Hepatocyte (in vitro differentiated cells): ENCODE results near the gene APOE. TPM values are rescaled to one million over a fixed set of nuclear protein-coding genes. Genes with fewer than 3 reads are reported as not detected.
"Not testable (repeated sequence)": the region's sequence is repeated elsewhere in the genome, so short reads cannot be mapped to it uniquely, and the experiment has no call there.

Source experiments
- DNase-seq: peaks from one replicate; pipeline ENCODE4 v3.0.0-alpha.2; 2016; ENCODE audit warnings: low spot score
- H2AFZ ChIP-seq: fragments of 200-600 bp; sonication (generic); 2 replicates; pipeline ENCODE4 v1.6.0; 2016; ENCODE audit warnings: antibody characterized with exemption, mild to moderate bottlenecking
- H3K27ac ChIP-seq: fragments of 200-600 bp; sonication (generic); 2 replicates; pipeline ENCODE4 v1.5.1; 2016; ENCODE audit warnings: mild to moderate bottlenecking
- H3K27me3 ChIP-seq: fragments of 200-600 bp; sonication (generic); 2 replicates; pipeline ENCODE4 v1.6.1; 2016
- H3K36me3 ChIP-seq: fragments of 200-600 bp; sonication (generic); replicated peaks from 2 replicates; pipeline ENCODE4 v1.5.1; 2016; ENCODE audit warnings: low read depth; ENCODE audit not compliant: insufficient read depth
- H3K4me1 ChIP-seq: fragments of 200-600 bp; sonication (generic); 2 replicates; pipeline ENCODE4 v1.5.1; 2016; ENCODE audit warnings: mild to moderate bottlenecking, moderate library complexity; ENCODE audit not compliant: insufficient read depth
- H3K4me2 ChIP-seq: fragments of 200-600 bp; sonication (generic); 2 replicates; pipeline ENCODE4 v1.6.0; 2016
- H3K4me3 ChIP-seq: fragments of 200-600 bp; sonication (generic); 2 replicates; pipeline ENCODE4 v1.5.1; 2016; ENCODE audit warnings: mild to moderate bottlenecking
- H3K79me2 ChIP-seq: fragments of 200-600 bp; sonication (generic); 2 replicates; pipeline ENCODE4 v1.6.0; 2017; ENCODE audit warnings: mild to moderate bottlenecking
- H3K9me2 ChIP-seq: fragments of 200-600 bp; sonication (generic); replicated peaks from 2 replicates; pipeline ENCODE4 v1.6.0; 2017; ENCODE audit warnings: mild to moderate bottlenecking; ENCODE audit not compliant: insufficient read depth
- H3K9me3 ChIP-seq: fragments of 200-600 bp; sonication (generic); 2 replicates; pipeline ENCODE4 v1.5.1; 2016; ENCODE audit warnings: low read depth, mild to moderate bottlenecking
- H4K20me1 ChIP-seq: fragments of 200-600 bp; sonication (generic); 2 replicates; pipeline ENCODE4 v1.6.0; 2016; ENCODE audit warnings: mild to moderate bottlenecking; ENCODE audit not compliant: insufficient read depth, poor library complexity, severe bottlenecking
- CTCF ChIP-seq: fragments of 200-600 bp; sonication (generic); IDR thresholded peaks from 2 replicates; pipeline ENCODE4 v1.5.1; 2016; ENCODE audit warnings: antibody characterized with exemption, mild to moderate bottlenecking; ENCODE audit not compliant: poor library complexity
- EZH2 ChIP-seq: fragments of 200-600 bp; sonication (generic); IDR thresholded peaks from 2 replicates; pipeline ENCODE4 v1.6.1; 2016; ENCODE audit warnings: antibody characterized with exemption, mild to moderate bottlenecking, borderline replicate concordance
- EZH2phosphoT487 ChIP-seq: fragments of 200-600 bp; sonication (generic); IDR thresholded peaks from one replicate; pipeline ENCODE4 v1.6.1; 2018; ENCODE audit warnings: antibody characterized with exemption, mild to moderate bottlenecking, low read depth, moderate library complexity; ENCODE audit not compliant: unreplicated experiment, severe bottlenecking
- WGBS: methylation state at CpG from one replicate; pipeline ENCODE4 v1.1.6; 2016; ENCODE audit warnings: low lambda C conversion rate; ENCODE audit errors: missing lambda C conversion rate; 5-methylcytosine and 5-hydroxymethylcytosine counted together
- polyA plus RNA-seq: library from polyadenylated mRNA; unstranded; fragments of >200 nt; fragmentation: Nextera tagmentation; extraction: Ambion mirVana; gene quantifications from 2 replicates; pipeline ENCODE4 v1.2.1, GENCODE V29; 2016
- total RNA-seq: library from RNA; depleted of rRNA; stranded (reverse); fragments of >200 nt; gene quantifications from 2 replicates; pipeline ENCODE4 v1.2.3, GENCODE V29; 2014

APOE gene
- total and polyA plus RNA-seq, 2 experiments from 2014 or later: 3,946 to 4,019 TPM

GRCh38 chr19:44925114-44925891, 19.7 kb downstream of the APOE start:
- WGBS: 76% methylated on average over 8 of the region's 8 CpGs
- Histone ChIP-seq H3K4me1 (peaks cover 10% of the 10 kb centered on the region), H3K9me2 (no peaks in the 10 kb centered on the region), H3K4me2 (peak overlapping the region; percentile 55), H3K79me2 (no peaks in the 10 kb centered on the region), H3K9me3 (no peaks in the 10 kb centered on the region), H4K20me1 (no peaks in the 10 kb centered on the region), H3K4me3 (no peak overlapping the region), H2AFZ (no peak overlapping the region), H3K27me3 (no peaks in the 10 kb centered on the region), H3K27ac (peak overlapping the region; percentile 86), H3K36me3 (no peaks in the 10 kb centered on the region)
- no peak for TF ChIP-seq CTCF
- DNase-seq: peak; percentile 73

- H3K27ac ChIP-seq: peak overlapping the region; percentile 86
- H2AFZ ChIP-seq, DNase-seq: not testable (repeated sequence)
These were observed 20.9 kb downstream of the APOE start for GRCh38 chr19:44926245-44927077.

GRCh38 chr19:44927746-44928145, 22.1 kb downstream of the APOE start:
- TF ChIP-seq EZH2 (no peak), CTCF (no peak), EZH2phosphoT487 (no peak)
- Histone ChIP-seq H3K4me2 (no peak overlapping the region), H3K4me1 (peaks cover 10% of the 10 kb centered on the region), H3K27me3 (no peaks in the 10 kb centered on the region), H3K79me2 (no peaks in the 10 kb centered on the region), H4K20me1 (no peaks in the 10 kb centered on the region), H2AFZ (no peak overlapping the region), H3K27ac (peak overlapping the region; percentile 59), H3K4me3 (no peak overlapping the region), H3K9me3 (no peaks in the 10 kb centered on the region), H3K36me3 (no peaks in the 10 kb centered on the region), H3K9me2 (no peaks in the 10 kb centered on the region)
- 81% methylated on average over 5 of the region's 5 CpGs for WGBS
- no peak for DNase-seq

More at GRCh38 chr19:44926245-44927077, 20.9 kb downstream of the APOE start:
- not testable (repeated sequence) for H3K79me2 ChIP-seq, H3K36me3 ChIP-seq, H3K27me3 ChIP-seq, H3K4me3 ChIP-seq, H3K9me2 ChIP-seq, H4K20me1 ChIP-seq, H3K9me3 ChIP-seq
- 73% methylated on average over 13 of the region's 19 CpGs for WGBS
- H3K4me1 ChIP-seq: peaks cover 10% of the 10 kb centered on the region
- peak overlapping the region; percentile 57 for H3K4me2 ChIP-seq

- Histone ChIP-seq H3K27ac (no peak overlapping the region), H4K20me1 (no peaks in the 10 kb centered on the region), H3K27me3 (no peaks in the 10 kb centered on the region), H2AFZ (no peak overlapping the region), H3K79me2 (no peaks in the 10 kb centered on the region), H3K9me2 (no peaks in the 10 kb centered on the region), H3K36me3 (no peaks in the 10 kb centered on the region), H3K4me3 (no peak overlapping the region), H3K9me3 (no peaks in the 10 kb centered on the region), H3K4me1 (peaks cover 8% of the 10 kb centered on the region), H3K4me2 (no peak overlapping the region)
- no peak for TF ChIP-seq EZH2
- no peak for TF ChIP-seq CTCF
- TF ChIP-seq EZH2phosphoT487: no peak
- 91% methylated on average over 7 of the region's 7 CpGs for WGBS
- DNase-seq: no peak
These were observed 24.5 kb downstream of the APOE start for GRCh38 chr19:44930088-44930487.
